Retina (tissue), 1 donor: ENCODE results near the gene NPAS1.

Experiments
- DNase-seq: peaks from one replicate; pipeline ENCODE4 v3.0.0-alpha.2; 2016

Gene NPAS1, protein sequence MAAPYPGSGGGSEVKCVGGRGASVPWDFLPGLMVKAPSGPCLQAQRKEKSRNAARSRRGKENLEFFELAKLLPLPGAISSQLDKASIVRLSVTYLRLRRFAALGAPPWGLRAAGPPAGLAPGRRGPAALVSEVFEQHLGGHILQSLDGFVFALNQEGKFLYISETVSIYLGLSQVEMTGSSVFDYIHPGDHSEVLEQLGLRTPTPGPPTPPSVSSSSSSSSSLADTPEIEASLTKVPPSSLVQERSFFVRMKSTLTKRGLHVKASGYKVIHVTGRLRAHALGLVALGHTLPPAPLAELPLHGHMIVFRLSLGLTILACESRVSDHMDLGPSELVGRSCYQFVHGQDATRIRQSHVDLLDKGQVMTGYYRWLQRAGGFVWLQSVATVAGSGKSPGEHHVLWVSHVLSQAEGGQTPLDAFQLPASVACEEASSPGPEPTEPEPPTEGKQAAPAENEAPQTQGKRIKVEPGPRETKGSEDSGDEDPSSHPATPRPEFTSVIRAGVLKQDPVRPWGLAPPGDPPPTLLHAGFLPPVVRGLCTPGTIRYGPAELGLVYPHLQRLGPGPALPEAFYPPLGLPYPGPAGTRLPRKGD

DNA sequence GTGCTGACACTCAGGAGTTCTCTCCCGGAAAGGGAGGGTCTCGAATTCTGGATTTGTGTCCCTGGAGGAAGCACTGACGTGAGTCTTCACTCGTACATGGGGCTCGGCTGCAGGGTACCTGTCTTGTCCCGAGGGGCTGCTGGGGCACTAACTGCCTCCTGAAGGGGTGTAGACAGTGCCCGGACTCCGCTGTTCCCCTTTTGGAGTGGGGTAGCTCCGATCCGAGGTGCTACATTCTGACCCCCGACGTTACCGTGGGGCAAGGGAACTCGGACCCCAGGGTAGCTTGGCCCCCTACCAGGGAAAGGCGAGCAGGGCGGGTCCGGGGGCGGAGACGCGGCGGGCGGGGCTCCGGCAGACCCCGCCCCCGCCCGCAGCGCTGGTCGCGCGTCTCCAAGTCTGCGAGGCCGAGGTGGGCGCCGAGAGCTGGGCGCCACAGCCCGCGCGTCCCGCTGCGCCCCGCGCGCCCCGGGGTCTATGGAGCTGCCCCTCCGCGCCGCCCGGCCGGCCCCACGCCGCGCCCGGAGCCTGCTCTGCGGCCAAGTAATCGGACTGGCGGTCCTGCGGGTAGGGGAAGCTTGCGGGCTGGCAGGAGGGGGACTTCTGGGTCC is at the start of gene NPAS1:
Gene NPAS1, plus strand, starts transcription at position 407 of the 611 bp plus-strand sequence. CDS start 1,211 bp downstream, outside the sequence.
- peak; percentile 36 for DNase-seq

DNA sequence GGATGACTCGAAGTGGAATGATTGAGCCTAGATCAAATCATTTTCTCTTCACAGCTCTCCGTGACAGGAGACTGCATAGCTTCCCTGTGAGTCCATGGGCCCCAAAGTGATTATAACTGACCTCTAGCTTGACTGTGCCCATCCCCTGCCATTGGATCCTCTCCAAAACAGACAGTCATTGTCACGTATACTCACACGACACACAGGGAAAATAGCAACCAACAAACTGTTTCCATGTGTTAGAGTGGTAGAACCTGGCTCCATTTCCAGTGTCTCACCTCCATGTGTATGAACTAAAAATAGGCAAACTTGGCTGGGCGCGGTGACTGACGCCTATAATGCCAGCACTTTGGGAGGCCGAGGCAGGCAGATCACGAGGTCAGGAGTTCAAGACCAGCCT is 48.8 kb upstream of the NPAS1 start:
- DNase-seq, result no peak

DNA sequence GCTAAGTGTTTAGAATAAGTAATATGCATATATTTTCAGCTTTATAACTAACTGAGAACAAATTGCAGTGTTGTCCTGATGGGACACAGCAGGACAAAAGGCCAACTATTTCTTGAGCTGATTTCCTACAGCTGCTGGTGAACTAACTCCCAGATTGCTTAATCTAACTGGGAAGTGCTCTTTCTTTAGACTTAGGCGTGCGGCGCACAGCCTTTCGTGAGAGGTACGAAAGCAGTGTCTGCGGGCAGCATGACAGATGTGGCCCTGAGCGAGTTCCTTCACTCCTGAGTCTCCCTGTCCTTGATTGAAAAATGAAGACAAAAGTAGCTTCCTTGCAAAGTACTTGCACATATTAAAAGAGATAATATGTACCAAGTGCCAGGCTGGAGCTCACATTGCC is 47.3 kb upstream of the NPAS1 start:
- DNase-seq, result no peak

DNA sequence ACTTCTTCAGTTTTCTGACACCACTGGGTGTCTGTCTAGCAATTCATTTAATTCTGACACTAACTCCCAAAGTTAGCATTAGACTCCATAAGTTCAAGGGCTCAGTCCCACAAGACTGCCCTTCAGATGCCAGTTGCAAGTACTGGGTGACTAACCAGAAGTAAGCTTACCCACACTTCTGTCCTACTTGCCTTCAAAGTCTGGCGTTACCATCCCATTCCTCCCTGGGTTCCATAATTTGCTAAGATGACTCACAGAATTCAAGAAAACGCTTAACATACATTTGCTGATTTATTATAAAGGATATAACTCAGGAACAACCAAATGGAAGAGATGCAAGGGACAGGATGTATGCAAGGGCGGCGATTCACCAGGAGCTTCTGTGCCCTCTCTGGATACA is 45.5 kb upstream of the NPAS1 start:
- no peak for DNase-seq

DNA sequence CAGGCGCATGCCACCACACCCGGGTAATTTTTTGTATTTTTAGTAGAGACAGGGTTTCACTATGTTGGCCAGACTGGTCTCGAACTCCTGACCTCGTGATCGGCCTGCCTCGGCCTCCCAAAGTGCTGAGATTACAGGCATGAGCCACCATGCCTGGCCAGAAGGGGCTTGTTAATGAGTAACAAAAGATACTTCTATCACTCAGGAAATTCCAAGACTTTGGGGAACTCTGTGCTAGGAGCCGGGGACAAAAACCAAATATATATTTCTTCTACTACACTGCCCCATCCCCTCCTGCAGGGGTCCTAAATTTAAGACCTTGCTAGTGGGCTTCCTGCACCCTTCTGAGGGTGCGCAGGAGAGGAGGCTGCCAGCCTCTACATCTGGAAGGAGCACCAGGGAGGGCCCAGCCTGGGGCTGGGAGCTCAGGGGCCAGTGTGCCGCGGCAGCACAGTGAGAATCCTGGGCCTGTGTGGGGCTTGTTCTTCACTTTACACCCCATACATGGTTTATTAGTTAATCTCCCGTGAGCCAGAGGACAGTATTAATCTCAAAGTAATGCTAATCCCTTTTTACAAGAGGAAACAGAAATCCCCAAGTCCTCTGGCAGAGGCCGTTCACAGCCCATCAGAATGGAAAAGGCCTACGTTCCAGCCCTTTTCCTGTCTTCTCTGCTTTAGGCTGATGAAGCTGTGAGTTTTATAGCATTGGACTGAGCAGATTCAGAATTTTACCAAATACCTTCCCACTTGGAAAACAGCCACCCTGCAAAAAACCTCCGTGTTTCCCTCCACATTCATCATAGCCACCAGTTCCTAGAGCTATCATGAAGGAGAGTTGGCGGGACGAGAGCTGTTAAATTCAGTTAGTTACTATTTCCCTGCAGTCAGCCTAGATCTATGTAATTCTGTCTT is 44.4 kb upstream of the NPAS1 start:
- no peak for DNase-seq

DNA sequence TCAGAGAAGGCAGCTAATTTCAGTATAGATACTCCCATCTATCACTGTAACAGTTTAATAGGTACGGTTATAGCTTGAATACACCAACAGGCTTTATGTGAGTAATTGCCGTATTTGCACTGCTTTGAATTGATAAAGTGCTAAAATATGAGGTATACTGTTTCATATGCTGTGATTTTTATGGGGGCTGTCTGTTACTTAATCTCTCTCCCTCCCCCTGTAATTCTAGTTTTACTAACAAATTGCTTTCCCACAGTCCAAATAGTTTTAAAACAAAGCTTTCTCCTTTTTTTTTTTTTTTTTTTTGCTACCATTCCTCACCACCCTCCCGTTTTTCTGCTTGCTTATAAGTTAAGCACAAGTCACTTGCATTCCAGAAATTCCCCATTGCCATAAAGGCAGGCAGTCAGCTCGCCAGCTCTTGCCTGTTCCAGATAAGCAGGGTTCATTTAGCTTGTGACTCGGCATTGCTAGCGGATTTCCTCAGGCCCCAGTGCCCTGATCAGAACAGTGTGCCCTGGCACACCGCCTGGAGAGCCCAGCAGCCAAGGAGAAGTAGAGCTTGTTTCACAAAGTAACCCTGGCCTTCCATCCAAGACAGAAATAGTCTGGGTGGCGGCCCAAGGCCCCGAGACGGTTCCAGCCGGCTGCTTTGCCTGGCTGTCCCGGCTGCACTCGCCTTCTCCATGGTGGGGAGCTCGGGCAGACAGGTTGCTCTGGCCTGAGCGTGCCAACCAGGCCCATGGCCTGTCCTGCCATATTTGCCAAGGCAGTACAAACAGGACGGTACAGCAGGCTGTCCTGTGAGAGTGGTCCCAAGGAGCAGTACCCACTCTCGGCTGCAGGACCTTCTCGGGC is 43.5 kb upstream of the NPAS1 start:
- DNase-seq, result no peak

DNA sequence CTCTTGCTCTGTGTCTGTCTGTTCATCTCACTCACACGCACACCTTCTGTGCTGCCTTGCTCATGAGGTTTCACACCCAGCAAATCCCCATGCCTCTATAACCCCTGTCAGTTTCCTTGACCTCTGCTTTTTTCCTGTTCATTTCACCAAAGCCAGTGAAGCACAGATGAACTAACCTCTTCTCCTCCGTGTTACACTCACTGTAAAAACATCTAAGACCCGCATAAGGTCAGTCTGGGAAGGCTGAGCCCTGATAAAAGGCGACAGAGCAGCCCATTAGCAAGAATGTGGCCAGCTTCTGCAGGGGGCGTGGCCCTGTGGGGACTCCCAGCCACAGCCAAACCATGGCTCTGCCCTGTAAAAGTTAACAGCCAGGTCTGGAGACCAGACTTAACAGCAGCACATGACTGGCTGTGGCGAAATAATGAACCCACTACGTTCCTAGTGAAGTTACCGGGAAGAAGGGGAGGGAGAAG is 42.8 kb upstream of the NPAS1 start:
- peak; percentile 51 for DNase-seq

DNA sequence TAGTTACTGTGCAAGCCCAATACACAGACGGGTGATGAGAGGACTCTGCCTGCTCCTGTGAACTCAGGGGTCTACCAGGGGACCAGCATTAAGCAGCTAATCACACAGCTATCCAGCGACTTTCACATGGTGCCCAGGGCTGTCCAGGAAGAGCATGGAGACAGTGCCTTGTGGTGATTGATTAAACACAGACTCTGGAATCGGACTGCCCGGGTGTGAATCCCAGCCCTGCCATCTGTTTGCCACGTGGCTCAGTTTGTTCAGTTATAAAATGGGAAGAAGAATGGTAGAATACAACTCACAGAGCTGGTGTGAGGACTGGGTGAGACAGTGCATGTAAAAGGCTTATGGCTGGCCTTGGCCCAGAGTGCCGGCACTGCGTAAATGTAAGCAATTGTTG is 42.1 kb upstream of the NPAS1 start:
- DNase-seq, result no peak

DNA sequence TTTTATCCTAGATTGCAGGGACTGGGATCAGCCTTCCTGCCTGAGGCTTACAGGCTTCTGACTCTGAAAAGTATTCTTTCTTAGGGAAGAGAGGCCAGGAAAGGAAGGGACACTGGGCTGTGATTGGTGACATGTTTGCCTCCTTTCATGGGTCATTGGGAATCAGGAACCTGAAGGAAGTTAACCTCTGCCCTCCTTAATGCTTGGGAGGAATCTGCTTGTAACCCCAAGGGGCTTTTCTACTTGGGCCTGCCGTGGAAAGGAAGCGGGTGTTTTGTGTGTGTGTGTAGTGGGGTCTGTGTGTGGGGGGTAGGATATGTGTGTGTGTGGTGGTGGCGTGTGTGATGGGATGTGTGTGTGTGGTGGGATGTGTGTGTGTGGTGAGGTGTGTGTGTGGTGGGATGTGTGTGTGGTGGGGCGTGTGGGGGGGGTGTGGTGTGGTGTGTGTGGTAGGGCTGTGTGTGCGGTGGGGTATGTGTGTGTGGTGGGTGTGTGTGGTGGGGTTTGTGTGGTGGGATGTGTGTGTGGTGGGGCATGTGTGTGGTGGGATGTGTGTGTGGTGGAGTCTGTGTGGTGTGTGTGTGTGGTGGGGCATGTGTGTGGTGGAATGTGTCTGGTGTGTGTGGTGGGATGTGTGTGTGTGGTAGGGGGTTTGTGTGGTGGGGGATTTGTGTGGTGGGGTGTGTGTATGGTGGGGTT is 41.3 kb upstream of the NPAS1 start:
- DNase-seq, result no peak

DNA sequence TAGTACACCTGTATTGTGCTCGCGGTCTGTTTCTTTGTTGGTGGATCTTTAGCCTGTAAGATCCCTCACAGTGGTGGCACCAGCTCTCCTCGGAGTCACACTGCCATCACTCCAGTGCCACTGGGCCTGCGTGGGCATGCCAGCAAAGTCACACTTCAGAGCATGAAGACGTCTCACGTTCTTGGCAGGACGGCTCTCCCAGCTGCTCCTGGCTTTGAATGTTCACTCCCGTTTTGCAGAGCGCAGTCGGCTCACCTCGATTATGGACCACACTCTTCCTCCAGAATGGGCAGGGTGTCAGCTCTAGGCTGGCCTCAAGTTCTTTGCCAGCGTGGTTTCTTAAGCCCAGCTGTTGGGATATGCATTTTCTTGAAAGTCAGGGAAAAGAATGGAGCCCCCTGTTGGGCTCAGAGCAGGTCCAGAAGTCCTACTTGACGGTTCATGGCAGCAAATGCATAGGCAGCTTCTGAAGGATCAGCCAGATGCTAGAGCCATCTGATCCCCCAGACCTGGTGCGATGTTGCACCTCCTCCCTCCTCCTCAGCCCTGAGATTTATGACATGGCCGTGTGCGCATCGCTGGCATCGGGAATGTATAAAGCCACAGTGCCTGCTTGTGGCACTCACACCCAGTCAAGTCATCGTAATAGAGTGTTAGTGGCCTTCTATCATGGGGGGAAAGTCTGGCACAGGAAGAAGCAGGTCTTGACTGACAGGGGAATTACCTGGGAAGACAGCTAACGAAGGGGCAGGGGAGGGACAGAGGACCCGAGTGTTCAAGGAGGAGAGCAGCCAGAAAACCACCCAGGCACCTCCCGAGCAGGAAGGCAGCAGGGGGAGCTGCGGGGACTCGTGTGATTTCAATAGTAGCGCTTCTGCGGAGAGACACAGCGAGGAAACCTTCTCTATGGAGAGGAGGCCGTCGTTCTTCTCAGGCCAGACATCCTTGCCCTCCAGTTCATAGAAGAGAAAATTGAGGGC is 40.2 kb upstream of the NPAS1 start:
- peak; percentile 28 for DNase-seq

DNA sequence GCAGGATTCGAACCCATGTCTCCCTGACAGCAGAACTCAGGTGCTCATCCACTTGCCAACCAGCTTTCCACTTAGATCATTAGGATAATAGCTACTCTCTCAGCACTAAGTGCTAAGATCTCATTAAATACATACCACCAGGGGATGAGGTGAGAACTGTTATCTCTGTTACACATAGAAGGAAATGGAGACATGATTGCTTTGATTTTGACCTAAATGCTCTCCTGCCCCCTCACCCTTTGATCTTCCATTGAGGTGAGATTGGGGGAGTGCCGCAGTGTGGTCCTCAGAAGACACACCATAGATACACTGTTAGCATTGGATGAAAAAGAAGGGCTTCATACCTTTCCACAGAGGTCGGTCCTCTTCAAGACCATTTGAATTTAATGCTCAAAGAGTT is 38.9 kb upstream of the NPAS1 start:
- DNase-seq, result no peak

DNA sequence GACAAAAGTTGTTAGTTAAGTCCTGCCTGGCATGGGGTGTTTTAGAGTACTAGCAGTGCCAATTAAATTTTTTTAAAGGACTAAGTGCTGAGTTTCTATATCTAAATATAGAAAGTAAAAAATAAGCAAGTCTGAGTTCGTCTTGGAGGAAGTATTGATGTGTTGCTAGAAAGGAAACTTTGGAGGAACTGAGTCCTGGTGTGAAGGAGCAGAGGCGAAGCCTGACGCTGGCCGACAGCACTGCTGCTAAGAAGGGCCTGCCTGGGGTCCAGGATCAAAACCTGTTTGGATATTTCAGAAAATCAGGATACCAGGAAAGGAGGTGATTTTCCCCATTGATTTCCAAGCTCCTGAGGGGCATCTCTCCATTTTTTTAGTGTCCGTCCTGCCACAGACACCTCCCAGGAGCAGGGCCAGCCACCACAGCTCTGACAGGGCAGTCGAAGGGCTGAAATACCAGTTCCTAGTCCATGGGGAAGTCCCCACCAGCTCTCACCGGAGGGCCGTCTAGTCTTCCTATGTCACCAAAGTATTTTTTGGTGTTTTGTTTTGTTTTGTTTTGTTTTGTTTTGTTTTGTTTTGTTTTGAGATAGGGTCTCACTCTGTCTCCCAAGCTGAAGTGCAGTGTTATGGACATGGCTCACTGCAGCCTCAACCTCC is 38.2 kb upstream of the NPAS1 start:
- DNase-seq, result no peak

DNA sequence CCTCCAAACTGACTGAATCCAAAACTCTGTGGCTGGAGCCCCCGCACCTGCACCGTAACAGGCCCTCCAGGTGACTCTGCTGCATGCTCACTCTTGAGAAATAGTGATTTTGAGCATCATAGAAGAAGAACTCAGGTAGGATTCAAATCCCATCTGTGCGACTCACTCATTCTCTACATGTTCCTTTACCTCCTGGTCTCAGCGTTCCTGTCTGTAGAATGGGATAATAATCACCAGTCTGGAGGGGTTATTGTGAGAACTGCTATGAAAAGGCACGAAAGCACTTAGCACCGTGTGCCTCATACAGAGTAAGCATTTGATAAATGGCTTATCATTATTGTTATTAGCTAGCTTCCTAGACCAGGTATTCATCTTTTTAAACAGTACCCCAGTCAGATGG is 36.5 kb upstream of the NPAS1 start:
- no peak for DNase-seq

DNA sequence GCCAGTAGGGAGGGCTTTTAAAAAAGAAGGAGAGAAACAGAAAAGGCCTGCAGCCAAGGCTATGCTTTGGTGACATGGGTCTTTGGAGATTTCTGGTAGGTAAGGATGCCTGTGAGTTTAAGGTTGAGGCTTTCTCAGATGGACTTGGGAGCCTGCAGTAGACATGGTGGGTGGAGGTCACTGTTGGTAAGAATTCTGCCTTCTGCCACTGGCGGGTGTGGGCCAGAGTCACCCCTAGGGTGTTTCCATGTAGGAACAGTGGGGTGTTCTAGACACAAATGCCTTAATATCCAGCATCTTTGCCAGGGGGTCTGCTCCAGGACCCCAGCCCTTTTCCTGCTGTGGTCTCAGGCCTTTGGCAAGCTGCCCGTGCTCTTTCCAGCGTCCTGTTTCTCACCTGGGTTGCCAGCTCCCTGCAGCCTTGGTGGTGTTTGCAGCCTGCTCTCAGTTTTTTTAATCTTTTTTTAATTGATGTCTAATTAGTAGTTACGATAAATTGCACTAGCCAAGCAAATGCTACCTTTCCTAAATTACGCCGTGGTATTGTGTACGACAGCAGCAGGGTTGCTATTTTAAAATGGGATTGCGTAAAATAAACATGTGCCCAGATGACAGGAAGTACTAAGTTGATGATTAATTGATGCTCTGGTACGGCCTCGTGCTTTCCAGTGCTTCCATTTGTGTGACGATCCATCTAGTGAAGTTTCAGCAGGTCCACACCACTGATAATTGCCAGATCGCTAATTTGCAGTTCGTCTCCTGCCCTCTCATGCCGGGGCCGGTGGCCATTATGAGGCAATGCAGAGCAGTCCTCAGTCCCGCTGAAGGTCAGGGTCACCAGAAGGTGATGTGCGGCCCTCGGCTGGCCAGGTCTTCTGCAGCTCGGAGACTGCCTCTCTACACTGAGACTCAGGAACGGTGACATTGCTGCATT is 35.3 kb upstream of the NPAS1 start:
- peak; percentile 52 for DNase-seq

DNA sequence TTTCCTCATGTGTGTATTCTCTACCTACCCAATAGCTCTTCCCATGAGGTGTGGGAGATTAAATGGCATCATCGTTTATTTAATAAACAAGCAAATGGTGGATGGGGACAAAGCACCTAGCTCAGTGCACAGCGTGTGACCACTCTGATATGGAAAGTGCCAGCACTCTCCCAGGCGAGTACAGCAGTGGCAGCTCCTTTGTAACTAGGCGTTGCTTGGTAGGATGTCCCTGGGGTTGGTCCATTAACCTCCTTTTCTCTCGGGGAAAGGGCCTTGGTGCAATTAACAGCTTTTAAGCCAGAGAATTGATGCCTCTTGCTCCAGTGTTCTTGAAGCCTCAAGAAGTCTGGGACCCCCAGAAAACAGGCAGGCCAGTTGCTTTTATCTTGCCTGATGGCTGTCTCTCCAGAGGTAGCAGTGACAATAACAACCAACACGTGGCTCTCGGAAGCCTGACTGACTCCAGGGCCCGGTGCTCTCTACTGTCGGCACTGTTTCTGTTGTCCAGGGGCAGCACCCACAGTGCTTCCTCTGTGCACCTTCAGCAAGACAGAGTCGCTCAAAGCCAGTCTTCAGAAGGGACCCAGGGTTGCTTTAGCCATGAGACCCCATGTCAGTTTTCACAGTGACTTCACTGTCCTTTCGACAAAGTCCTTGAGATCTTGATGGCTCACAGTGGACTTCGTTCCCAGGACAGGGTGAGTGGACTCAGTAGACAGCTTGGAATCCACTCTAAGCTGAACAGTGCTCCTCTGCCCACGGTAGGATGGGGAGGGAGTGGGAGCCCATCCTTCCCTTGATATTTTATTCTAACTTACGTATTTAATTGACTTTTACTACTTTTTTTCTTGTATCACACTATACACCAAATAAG is 33.9 kb upstream of the NPAS1 start:
- DNase-seq, result peak; percentile 31

DNA sequence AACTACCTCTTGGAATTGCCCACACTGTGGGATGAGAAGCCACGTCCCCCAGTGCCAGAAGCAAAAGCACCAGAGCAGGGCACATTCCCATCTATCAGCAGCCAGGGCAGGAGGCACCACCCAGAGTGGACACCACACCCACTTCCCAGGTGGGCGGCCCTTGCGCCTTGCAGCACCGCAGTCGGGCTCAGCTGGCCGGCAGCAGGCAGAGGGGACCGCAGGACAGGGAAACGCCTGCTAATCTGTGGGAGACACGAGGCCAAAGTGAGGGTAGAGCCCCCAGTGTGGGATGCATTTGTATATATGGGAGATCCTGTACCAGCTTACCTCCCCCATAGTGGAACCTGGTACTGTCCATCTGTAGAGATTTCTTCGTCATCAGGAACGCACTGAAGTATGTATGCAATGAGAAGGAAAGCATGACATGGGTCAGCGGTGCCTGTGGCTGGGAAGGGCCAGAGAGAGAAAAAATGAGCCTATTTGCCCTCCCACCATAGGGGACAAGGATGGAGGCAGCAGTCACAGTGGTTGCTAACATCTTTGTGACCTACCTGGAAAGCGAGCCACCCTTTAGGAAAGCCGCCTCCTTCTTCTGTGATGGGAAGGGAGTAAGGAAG is 30.9 kb upstream of the NPAS1 start:
- DNase-seq, result no peak
